Endometrial microvascular endothelial cells (primary cell): ENCODE data around the gene CSNK1E. TPM values are rescaled to one million over a fixed set of nuclear protein-coding genes. Genes with fewer than 3 reads are reported as not detected.
"Not testable (repeated sequence)": the region's sequence is repeated elsewhere in the genome, so short reads cannot be mapped to it uniquely, and the experiment has no call there.

ENCODE experiments used
- in situ Hi-C: cut with HindIII; loops from 2 replicates; pipeline ENCODE4 v1.10.0; 2017; ENCODE audit warnings: low sequenced_read_pairs, low pct_unique_long_range_greater_than_20kb; ENCODE audit errors: inconsistent ontology term
- total RNA-seq: library from RNA; depleted of rRNA; stranded (reverse); fragments of >200 nt; gene quantifications from one replicate; pipeline ENCODE4 v1.2.3, GENCODE V29; 2015; ENCODE audit errors: inconsistent ontology term

The CSNK1E gene
- 153 TPM for total RNA-seq

DNA sequence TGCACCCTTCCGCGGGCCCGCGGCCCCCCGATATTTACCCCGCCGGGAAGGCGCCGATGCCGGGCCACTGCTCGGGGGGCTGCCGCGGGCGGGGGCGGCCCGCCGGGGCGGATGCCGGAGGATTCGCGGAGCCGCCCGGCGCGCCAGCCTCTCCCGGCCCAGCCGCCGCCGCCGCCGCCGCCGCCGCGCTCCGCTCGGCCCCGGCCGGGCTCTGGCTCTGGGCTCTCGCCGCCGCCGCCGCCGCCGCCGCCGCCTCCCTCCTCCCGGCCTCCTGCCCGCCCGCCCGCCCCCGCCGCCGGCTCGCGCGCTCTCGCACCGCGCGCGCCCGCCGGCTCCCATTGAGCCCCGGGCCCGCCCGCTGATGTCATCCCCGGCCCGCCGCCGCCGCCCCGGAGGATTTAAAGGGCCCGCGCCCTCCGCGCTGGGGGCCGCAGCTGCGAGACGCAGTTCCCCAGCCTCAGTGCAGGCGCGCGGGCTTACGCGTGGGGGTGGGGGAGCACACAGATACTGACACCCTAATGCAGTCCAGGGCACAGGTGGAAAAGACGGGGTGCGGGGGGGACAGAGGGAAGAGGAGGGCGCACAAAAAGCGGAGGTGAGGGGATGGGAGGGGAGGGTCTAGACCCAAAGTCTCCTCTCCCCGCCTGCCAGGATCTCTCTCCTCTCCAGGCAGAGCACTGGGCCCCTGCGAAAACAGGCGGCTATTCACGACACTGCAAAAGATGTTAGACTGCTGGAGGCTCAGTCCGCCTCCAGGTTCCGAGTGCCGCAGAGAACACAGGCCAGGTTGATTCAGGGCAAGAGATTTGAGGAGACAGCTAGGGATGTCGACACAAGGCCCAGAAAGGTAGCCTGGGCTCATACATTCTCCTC, at the start of gene CSNK1E:
Gene CSNK1E (minus strand): TSS at position 312 of the 873 bp plus-strand sequence. CDS start 3,276 bp downstream, outside the sequence.
- in situ Hi-C loops = loop anchor here (25.0 kb wide), 1 partner anchor 155 kb away; no protein-coding TSS in a partner anchor

DNA sequence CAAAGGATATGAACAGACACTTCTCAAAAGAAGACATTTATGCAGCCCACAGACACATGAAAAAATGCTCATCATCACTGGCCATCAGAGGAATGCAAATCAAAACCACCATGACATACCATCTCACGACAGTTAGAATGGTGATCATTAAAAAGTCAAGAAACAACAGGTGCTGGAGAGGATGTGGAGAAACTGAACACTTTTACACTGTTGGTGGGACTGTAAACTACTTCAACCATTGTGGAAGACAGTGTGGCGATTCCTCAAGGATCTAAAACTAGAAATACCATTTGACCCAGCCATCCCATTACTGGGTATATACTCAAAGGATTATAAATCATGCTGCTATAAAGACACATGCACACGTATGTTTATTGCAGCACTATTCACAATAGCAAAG, 48.6 kb upstream of the CSNK1E start:
- in situ Hi-C loops = not testable (repeated sequence)

GRCh38 chr22:38365174-38365573, 47.9 kb upstream of the CSNK1E start:
- in situ Hi-C loops = not testable (repeated sequence)

DNA sequence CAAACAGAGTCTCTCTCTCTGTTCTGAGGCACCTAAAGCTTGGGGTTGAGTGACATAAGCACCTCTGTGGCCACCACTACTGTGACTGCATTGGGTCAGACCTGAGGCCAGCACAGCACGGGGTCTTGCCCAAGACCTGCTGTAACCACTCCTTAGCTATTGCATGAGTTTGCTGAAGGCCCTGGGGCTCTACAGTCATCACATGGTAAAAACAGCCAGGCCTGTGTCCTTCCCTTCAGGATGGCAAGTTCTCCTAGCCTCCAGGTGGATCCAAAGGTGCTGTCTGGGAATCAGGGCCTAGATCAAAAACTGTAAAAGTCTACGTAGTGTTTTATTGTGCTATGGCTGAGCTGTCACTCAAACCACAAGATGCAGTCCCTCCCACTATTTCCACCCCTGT, 43.3 kb upstream of the CSNK1E start:
- in situ Hi-C loops = not testable (repeated sequence)

GRCh38 chr22:38359817-38360216, 42.6 kb upstream of the CSNK1E start:
- in situ Hi-C loops = not testable (repeated sequence)

- in situ Hi-C loops = not testable (repeated sequence)
Observed at GRCh38 chr22:38357971-38358370, 40.7 kb upstream of the CSNK1E start.

DNA sequence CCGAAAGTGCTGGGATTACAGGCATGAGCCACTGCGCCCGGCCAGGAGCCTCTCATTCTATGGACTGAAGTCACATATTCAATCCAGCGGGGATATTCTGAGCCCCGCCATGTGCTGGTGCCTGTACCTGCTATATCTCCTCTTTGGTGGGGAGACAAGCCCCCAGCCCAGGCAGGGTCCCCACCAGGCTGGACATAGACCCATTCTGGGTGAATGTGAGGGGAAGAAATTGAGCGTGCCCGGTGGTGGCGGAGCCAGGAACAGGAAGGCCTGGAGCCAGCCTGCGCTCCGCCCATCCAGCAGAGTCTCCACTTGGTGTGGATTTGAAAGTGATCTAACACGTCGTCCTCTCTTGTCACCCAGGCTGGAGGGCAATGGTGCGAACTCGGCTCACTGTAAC, 38.0 kb upstream of the CSNK1E start:
- in situ Hi-C loops = no loop called here

DNA sequence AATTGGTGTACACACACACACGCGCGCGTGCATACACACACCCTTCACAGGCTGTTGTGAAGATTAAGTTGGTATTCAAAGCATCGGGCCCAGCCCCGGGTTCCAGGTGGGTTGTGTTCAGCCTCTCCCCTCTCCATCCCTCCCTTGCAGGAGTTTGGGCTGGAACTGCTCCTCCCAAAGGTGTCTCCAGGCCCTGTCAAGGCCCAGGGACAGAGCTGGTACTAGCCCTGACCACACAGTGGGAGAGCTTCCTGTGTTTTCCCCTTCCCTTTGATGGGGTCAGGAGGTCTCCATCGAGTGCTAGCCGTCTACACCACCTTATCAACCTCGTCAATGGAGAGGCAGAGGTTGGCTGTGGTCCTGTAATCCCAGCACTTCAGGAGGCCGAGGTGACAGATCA, 36.5 kb upstream of the CSNK1E start:
- in situ Hi-C loops = no loop called here

GRCh38 chr22:38353142-38353629, 36.0 kb upstream of the CSNK1E start:
- in situ Hi-C loops = no loop called here

GRCh38 chr22:38352436-38352835, 35.2 kb upstream of the CSNK1E start:
- in situ Hi-C loops = no loop called here

GRCh38 chr22:38350444-38351359, 33.5 kb upstream of the CSNK1E start:
- in situ Hi-C loops = no loop called here

GRCh38 chr22:38348751-38349496, 31.7 kb upstream of the CSNK1E start:
- in situ Hi-C loops = no loop called here

DNA sequence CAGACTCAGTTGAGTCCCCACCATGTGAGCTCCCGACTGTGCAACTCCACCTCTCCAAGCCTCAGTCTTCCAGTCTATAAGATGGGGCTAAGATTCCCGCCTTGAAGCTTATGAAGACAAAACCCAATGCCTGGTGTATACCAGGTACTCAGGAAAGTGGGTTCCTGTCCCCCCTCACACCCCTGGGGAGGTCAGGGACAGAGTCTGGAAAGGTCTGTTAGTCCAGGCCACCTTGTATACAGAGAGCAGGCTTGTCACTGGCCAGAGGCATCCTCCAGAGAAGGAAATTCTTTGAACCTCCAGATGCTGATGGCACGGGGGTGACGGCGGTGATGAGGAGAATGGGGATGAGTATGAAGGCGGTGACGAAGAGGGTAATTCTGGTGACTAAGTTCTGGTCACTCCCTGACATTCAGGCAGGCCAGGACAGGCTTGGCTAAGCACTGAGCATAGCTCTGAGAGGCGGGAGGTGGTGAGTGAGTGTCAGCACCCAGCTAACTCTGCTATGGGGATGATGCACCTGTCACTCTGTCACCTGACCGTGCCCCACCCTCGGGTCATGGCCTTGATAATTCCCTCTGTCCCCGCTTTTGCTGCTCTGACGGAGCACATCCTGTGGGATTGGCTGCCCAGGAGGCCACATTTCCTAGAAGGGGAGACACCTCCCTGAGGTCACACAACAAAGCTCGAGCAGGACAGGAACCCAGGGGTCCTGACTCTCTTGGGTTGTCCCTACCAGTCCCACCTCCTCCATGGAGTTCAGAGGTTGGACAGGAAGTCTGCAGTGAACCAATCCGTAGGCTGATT, 30.9 kb upstream of the CSNK1E start:
- in situ Hi-C loops = no loop called here

GRCh38 chr22:38347181-38347943, 30.1 kb upstream of the CSNK1E start:
- in situ Hi-C loops = no loop called here

DNA sequence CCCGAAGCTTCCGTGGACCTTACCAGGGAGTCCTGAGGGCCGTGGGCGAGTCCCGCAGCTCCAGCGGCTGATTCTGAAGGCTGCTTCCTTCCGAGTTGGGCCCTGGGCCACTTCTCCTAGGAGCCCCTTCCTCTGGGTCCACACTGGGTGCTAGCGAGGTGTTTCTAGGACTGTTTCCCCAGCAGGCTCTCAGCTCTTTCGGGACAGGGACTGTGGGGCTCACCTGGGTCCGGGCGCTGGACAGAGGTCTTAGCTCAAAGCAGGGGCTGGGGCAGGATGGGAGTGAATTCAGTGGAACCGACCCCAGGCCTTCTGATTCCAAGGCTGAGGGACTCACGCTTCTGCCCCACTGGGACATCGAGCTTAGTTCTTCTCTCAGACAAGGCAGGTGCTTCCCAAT, 29.3 kb upstream of the CSNK1E start:
- in situ Hi-C loops = no loop called here

DNA sequence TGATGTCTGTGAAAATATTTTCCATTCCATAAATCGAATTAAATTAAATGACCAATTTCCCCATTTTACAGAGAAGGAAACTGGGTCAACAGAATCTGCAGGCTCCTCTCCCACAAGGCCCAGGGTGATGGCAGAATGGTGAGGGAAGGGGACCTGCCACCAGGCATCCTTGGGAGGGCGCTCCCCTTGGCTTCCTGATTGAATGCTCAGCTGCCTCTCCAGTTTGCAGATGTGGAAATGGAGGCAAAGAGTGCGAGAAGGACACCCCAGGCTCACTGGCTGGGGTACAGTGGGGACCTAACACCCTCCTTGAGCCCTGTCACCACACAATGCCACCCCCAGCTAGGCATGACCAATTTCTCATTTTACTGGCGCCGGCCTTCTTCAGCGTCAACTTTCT, 28.5 kb upstream of the CSNK1E start:
- in situ Hi-C loops = no loop called here

DNA sequence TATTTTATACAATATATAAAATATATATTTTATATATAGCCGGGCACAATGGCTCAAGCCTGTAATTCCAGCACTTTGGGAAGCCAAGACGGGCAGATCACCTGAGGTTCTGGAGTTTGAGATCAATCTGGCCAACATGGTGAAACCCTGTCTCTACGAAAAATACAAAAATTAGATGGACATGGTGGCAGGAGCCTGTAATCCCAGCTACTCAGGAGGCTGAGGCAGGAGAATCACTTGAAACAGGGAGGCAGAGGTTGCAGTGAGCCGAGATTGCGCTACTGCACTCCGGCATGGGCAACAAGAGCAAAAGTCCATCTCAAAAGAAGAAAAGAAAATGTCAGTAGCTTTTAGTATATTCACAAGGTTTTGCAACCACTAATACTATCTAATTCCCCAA, 22.7 kb upstream of the CSNK1E start:
- in situ Hi-C loops = not testable (repeated sequence)
